Endothelial cell of umbilical vein (primary cell): ENCODE data around the gene PTGFRN. TPM values are rescaled to one million over a fixed set of nuclear protein-coding genes. Genes with fewer than 3 reads are reported as not detected.

ENCODE experiments used
- BruUV-seq: library from RNA; stranded (reverse); fragments of 400-500 nt; replicated peaks from 2 replicates; lab custom pipeline; 2021; lab: Mats Ljungman, UMichigan
- CTCF ChIA-PET: fragments of 300-600, 350-600 bp; sonication (Branson Sonifier 250); formaldehyde crosslinking; loops from one replicate; lab custom pipeline; 2021; ENCODE audit warnings: antibody characterized with exemption, inconsistent platforms; lab: Charles Lee
- POLR2A ChIA-PET: fragments of 300-600, 350-600 bp; sonication (Branson Sonifier 250); formaldehyde crosslinking; loops from one replicate; lab custom pipeline; 2021; ENCODE audit warnings: antibody characterized with exemption, inconsistent platforms; lab: Charles Lee
- DNase-seq: peaks from one replicate; pipeline ENCODE4 v3.0.0-alpha.2; 2011; ENCODE audit warnings: low read depth, low spot score
- FAIRE-seq: peaks from 2 replicates; lab custom pipeline; 2011; peaks lifted over from hg19 to GRCh38; lab: Jason Lieb, UNC
- H2AFZ ChIP-seq: 2 replicates; pipeline ENCODE4 v1.6.0; 2012; ENCODE audit warnings: low read depth, low read length, control low read depth, inconsistent platforms
- H3K27ac ChIP-seq: 2 replicates; pipeline ENCODE4 v1.5.1; 2011; ENCODE audit warnings: low read depth, mild to moderate bottlenecking, control low read depth, low read length, moderate library complexity; ENCODE audit not compliant: insufficient read depth
- H3K27me3 ChIP-seq, 2 experiments: 2 replicates each; pipeline versions ENCODE4 v1.6.0 to v1.6.1; 2011; ENCODE audit warnings: low read length in 2 of 2, mixed read lengths in 1 of 2; ENCODE audit not compliant: control insufficient read depth in 2 of 2, insufficient read depth in 2 of 2
- H3K36me3 ChIP-seq, 2 experiments: 2 replicates in 1 of 2; 3 replicates in 1 of 2; pipeline ENCODE4 v1.5.1; 2011; ENCODE audit warnings: low read length in 2 of 2, mild to moderate bottlenecking in 1 of 2, moderate library complexity in 1 of 2; ENCODE audit not compliant: control insufficient read depth in 2 of 2, insufficient read depth in 2 of 2; ENCODE audit errors: extremely low read depth in 1 of 2
- H3K4me1 ChIP-seq: 3 replicates; pipeline ENCODE4 v1.5.1; 2011; ENCODE audit warnings: mild to moderate bottlenecking, low read length; ENCODE audit not compliant: control insufficient read depth, insufficient read depth; ENCODE audit errors: extremely low read depth
- H3K4me2 ChIP-seq: 2 replicates; pipeline ENCODE4 v1.6.1; 2011; ENCODE audit warnings: low read length, control low read depth, mixed read lengths; ENCODE audit not compliant: insufficient read depth
- H3K4me3 ChIP-seq, 3 experiments: fragments of 200-600 bp in 1 of 3; sonication (generic), shearing (Covaris generic) in 1 of 3; replicated peaks in 1 of 3; 2 replicates each; pipeline ENCODE4 v1.5.1; 2011 to 2016; ENCODE audit warnings: control low read depth in 3 of 3, low read length in 3 of 3, mild to moderate bottlenecking in 2 of 3, inconsistent platforms in 1 of 3, low read depth in 1 of 3, moderate library complexity in 1 of 3; ENCODE audit not compliant: insufficient read depth in 1 of 3
- H3K79me2 ChIP-seq: 2 replicates; pipeline ENCODE4 v1.6.0; 2012; ENCODE audit warnings: low read length, inconsistent platforms; ENCODE audit not compliant: control insufficient read depth, insufficient read depth
- H3K9ac ChIP-seq: replicated peaks from 2 replicates; pipeline ENCODE3; 2011; ENCODE audit warnings: low read length, control low read depth; ENCODE audit not compliant: insufficient read depth; ENCODE audit errors: extremely low read depth
- H3K9me1 ChIP-seq: replicated peaks from 3 replicates; pipeline ENCODE4 v1.6.0; 2011; ENCODE audit warnings: mild to moderate bottlenecking, low read length; ENCODE audit not compliant: control insufficient read depth, insufficient read depth; ENCODE audit errors: extremely low read depth
- H3K9me3 ChIP-seq: replicated peaks from 2 replicates; pipeline ENCODE4 v1.5.1; 2012; ENCODE audit warnings: low read length, inconsistent platforms; ENCODE audit not compliant: control insufficient read depth, insufficient read depth
- H4K20me1 ChIP-seq: replicated peaks from 2 replicates; pipeline ENCODE3; 2011; ENCODE audit warnings: mild to moderate bottlenecking, low read length; ENCODE audit not compliant: control insufficient read depth, insufficient read depth; ENCODE audit errors: extremely low read depth
- CTCF ChIP-seq, 2 donors: IDR thresholded peaks; 1 replicate in 1 of 2; 2 replicates in 1 of 2; pipeline ENCODE4 v1.5.1; 2011; ENCODE audit warnings: low read length in 2 of 2, mild to moderate bottlenecking in 2 of 2, moderate library complexity in 2 of 2, control low read depth in 1 of 2, inconsistent platforms in 1 of 2, low read depth in 1 of 2; ENCODE audit not compliant: insufficient read depth in 1 of 2; ENCODE audit errors: extremely low read depth in 1 of 2
- EZH2 ChIP-seq: IDR thresholded peaks from 2 replicates; pipeline ENCODE4 v1.6.1; 2012; ENCODE audit warnings: borderline replicate concordance, low read depth, mild to moderate bottlenecking, moderate library complexity, low read length, inconsistent platforms; ENCODE audit not compliant: severe bottlenecking
- FOS ChIP-seq: IDR thresholded peaks from 2 replicates; pipeline ENCODE4 v1.6.1; 2011; ENCODE audit warnings: mild to moderate bottlenecking, low read length, moderate library complexity, borderline replicate concordance; ENCODE audit not compliant: insufficient read depth
- GATA2 ChIP-seq: IDR thresholded peaks from 2 replicates; pipeline ENCODE4 v1.7.0; 2011; ENCODE audit warnings: low read depth, mild to moderate bottlenecking, moderate library complexity, mixed read lengths, low read length; ENCODE audit not compliant: insufficient read length, insufficient read depth
- JUN ChIP-seq: IDR thresholded peaks from 2 replicates; pipeline ENCODE4 v1.6.1; 2011; ENCODE audit warnings: borderline replicate concordance, low read depth; ENCODE audit not compliant: insufficient read length, insufficient read depth
- MAX ChIP-seq: IDR thresholded peaks from 2 replicates; pipeline ENCODE4 v1.6.1; 2011; ENCODE audit not compliant: insufficient read depth, insufficient read length
- MYC ChIP-seq: IDR thresholded peaks from one replicate; pipeline ENCODE4 v1.6.1; 2011; ENCODE audit warnings: mild to moderate bottlenecking, low read depth, low read length
- POLR2A ChIP-seq: IDR thresholded peaks from 2 replicates; pipeline ENCODE4 v1.6.1; 2012; ENCODE audit warnings: low read depth, mild to moderate bottlenecking, control low read depth, low read length
- POLR2AphosphoS5 ChIP-seq: IDR thresholded peaks from 2 replicates; pipeline ENCODE4 v1.6.1; 2012; ENCODE audit warnings: low read depth, mild to moderate bottlenecking, control low read depth, low read length, moderate library complexity; ENCODE audit not compliant: insufficient read depth
- dilution Hi-C: fragments of 300-500 bp; cut with MboI; formaldehyde crosslinking; loops from one replicate; pipeline ENCODE4 v1.15.0; 2019; ENCODE audit warnings: low sequenced_read_pairs; ENCODE audit not compliant: extremely low pct_ligation_motif_present
- intact Hi-C: fragments of 100-400 bp; cut with micrococcal nuclease; formaldehyde crosslinking; loops from one replicate; pipeline ENCODE4 v1.10.0; 2022
- polyA plus RNA-seq, 4 experiments: library from polyadenylated mRNA; depleted of rRNA in 3 of 4; stranded (reverse) in 3 of 4; unstranded in 1 of 4; fragments of >200 nt; gene quantifications; 2 replicates each; pipeline versions ENCODE4 v1.2.1 to v1.2.3, GENCODE V29; 2011 to 2012; ENCODE audit warnings: missing spikeins in 1 of 4
- total RNA-seq: library from RNA; stranded (reverse); gene quantifications from 2 replicates; pipeline ENCODE4 v1.2.3, GENCODE V29; 2021

The PTGFRN gene
- total and polyA plus RNA-seq, 2 donors (not counting 3 experiments of a cell fraction or from before 2014, with no cell fraction given) = 39.6 to 60.7 TPM

GRCh38 chr1:116958977-116959376 lies 49.3 kb downstream of the PTGFRN start:
- POLR2A ChIA-PET = no interaction called here
- Histone ChIP-seq H4K20me1 (no peaks in the 10 kb centered on the region), H3K9me1 (no peaks in the 10 kb centered on the region), H3K79me2 (no peaks in the 10 kb centered on the region), H3K27me3 (no peaks in the 10 kb centered on the region), H2AFZ (no peak overlapping the region), H3K4me2 (no peak overlapping the region), H3K9ac (no peak overlapping the region), H3K4me1 (no peaks in the 10 kb centered on the region), H3K36me3 (peaks cover 0 to 2% of the 10 kb centered on the region in 2 experiments), H3K4me3 (no peak overlapping the region), H3K27ac (no peak overlapping the region), H3K9me3 (no peaks in the 10 kb centered on the region)
- dilution Hi-C loops = no loop called here
- FAIRE-seq (no peak), DNase-seq (no peak)
- BruUV-seq = no TSS peak
- CTCF ChIA-PET = no interaction called here
- intact Hi-C loops = no loop called here
- no peak for TF ChIP-seq EZH2
- TF ChIP-seq POLR2A = no peak
- no peak for TF ChIP-seq CTCF (IDR thresholded peaks at IDR 0.05; ENCODE audit: extremely low read depth in 1 of 2, insufficient read depth in 1 of 2, low read depth in 1 of 2, low read length in 2 of 2)
- no peak for TF ChIP-seq GATA2
- no peak for TF ChIP-seq MAX
- no peak for TF ChIP-seq JUN
- TF ChIP-seq FOS = no peak
- no peak for TF ChIP-seq POLR2AphosphoS5
- no peak for TF ChIP-seq MYC
